K562 (cell line): ENCODE data around the gene VPS4B. TPM values are rescaled to one million over a fixed set of nuclear protein-coding genes. Genes with fewer than 3 reads are reported as not detected.

Experiments used
- ATF7 ChIP-seq: fragments of 450-650 bp; IDR thresholded peaks from 2 replicates; pipeline ENCODE4 v1.7.1; 2014; ENCODE audit warnings: mild to moderate bottlenecking, moderate library complexity
- BRF1 ChIP-seq: IDR thresholded peaks from 3 replicates; pipeline ENCODE4 v1.6.1; 2011; ENCODE audit warnings: borderline replicate concordance, mild to moderate bottlenecking; ENCODE audit not compliant: insufficient read length; ENCODE audit errors: extremely low read depth
- CTBP1 ChIP-seq: fragments of 450-650 bp; IDR thresholded peaks from 2 replicates; pipeline ENCODE4 v1.6.1; 2016; ENCODE audit warnings: borderline replicate concordance
- ERF ChIP-seq: fragments of 450-650 bp; formaldehyde crosslinking; IDR thresholded peaks from 2 replicates; pipeline ENCODE4 v1.4.0; 2020; ENCODE audit warnings: mild to moderate bottlenecking, mixed read lengths
- GTF2A2 ChIP-seq: IDR thresholded peaks from 2 replicates; pipeline ENCODE4 v1.6.1; 2016; ENCODE audit warnings: mild to moderate bottlenecking, missing genetic modification characterization, missing compliant biosample characterization
- KDM1A ChIP-seq, 2 experiments: fragments of 450-650 bp; IDR thresholded peaks; 2 replicates each; pipeline ENCODE4 v1.6.1; 2016; ENCODE audit warnings: mild to moderate bottlenecking in 2 of 2
- NFIC ChIP-seq: fragments of 450-650 bp; IDR thresholded peaks from 2 replicates; pipeline ENCODE4 v1.6.1; 2017; ENCODE audit warnings: mild to moderate bottlenecking, inconsistent platforms
- RBFOX2 ChIP-seq: fragments of 200-400 bp; formaldehyde crosslinking; IDR thresholded peaks from 2 replicates; pipeline ENCODE4 v1.6.1; 2017; ENCODE audit warnings: low read depth, mild to moderate bottlenecking, low read length, moderate library complexity
- SMARCB1 ChIP-seq: IDR thresholded peaks from 2 replicates; pipeline ENCODE4 v1.6.1; 2011; ENCODE audit warnings: improper control_type of control experiment, low read depth; ENCODE audit not compliant: insufficient read length
- SREBF2 ChIP-seq: sonication (generic); formaldehyde crosslinking; IDR thresholded peaks from 2 replicates; pipeline ENCODE4 v1.4.0; 2020; ENCODE audit warnings: mild to moderate bottlenecking, missing genetic modification reagents
- ZKSCAN8 ChIP-seq: fragments of 200-800 bp; sonication (Bioruptor generic); IDR thresholded peaks from 2 replicates; pipeline ENCODE4 v1.6.1; 2016; ENCODE audit warnings: missing genetic modification characterization, missing compliant biosample characterization
- polyA plus RNA-seq, 8 experiments: library from polyadenylated mRNA; depleted of rRNA in 4 of 8; stranded (reverse) in 5 of 8; unstranded in 3 of 8; fragments of >200 nt; fragmentation: Nextera tagmentation in 2 of 8; fragmentation: Illumina TruSeq in 1 of 8; extraction: Ambion mirVana in 2 of 8; extraction: Trizol in 1 of 8; gene quantifications; 2 replicates each; pipeline versions ENCODE4 v1.2.1 to v1.2.3, GENCODE V29; 2011 to 2014; ENCODE audit warnings: inconsistent platforms in 1 of 8, missing spikeins in 1 of 8
- total RNA-seq, 7 experiments: library from RNA; depleted of rRNA in 6 of 7; stranded (reverse); fragments of >200 nt in 6 of 7; fragmentation: Illumina TruSeq in 2 of 7; extraction: Trizol in 2 of 7; gene quantifications; 2 replicates each; pipeline versions ENCODE4 v1.2.1 to v1.2.3, GENCODE V29; 2011 to 2021; ENCODE audit warnings: low replicate concordance in 1 of 7
- TF ChIP-seq, protein P1 (sequence below): fragments of 450-650 bp; IDR thresholded peaks from 2 replicates; pipeline ENCODE4 v1.6.1; 2016; ENCODE audit warnings: missing biosample characterization, missing genetic modification characterization
- TF ChIP-seq, protein P2 (sequence below): sonication (generic); formaldehyde crosslinking; IDR thresholded peaks from 2 replicates; pipeline ENCODE4 v1.8.1; 2022; ENCODE audit warnings: missing genetic modification reagents
- TF ChIP-seq, protein P3 (sequence below): fragments of 200-600 bp; sonication (generic); IDR thresholded peaks from one replicate; pipeline ENCODE4 v1.6.1; 2012; ENCODE audit warnings: mild to moderate bottlenecking, low read depth, low read length, inconsistent platforms

Gene VPS4B
- total and polyA plus RNA-seq, 9 of the 15 experiments (the other 6 are each of a cell fraction or from before 2014, with no cell fraction given), result 7.3 to 16.4 (median 10.4) TPM

DNA sequence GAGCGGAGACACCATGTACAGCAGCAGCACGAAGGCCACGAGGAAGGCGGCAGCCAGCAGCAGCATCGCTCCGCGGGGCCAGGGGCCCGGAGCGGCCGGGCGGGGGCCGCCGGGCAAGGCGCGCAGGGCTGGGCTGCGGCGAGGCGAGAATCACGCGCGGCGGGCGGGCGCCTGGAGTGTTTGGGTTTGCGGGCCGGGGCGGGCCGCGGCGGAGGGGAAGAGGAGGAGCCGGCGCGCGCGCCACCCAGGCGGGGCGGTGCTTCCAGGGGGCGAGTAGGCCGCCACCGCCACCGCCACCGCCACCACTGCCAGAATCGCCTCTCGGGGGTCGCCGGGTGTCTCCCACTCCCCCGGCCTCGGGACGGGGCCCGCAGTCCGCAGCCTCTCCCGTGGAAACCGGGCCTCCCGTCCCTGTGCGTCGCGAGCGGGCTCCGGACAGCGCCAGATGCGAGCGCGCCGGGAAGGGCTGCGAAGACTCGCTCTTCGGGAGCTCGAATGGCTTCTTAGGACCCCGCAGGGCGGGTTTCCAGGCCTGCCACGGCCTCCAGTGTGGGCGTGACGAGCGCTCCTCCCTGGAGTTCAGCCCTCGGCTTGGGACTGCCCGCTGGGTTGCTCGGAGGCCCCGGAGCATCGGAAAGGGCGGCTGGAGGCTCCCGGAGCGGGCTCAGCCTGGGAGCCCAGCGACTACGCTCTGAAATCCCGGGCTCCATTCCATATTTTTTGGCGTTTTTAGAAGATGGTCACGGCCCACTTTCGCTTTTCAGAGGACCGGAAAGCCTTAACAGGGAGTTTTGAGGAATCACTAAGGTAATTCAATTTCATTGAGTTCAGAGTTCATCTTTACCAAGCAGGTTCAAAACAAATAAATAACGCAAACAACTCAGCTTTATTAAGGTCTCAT, 55.0 kb downstream of the VPS4B start, which contains the start of gene KDSR (continued):
- no peak for TF ChIP-seq ERF (CRISPR knock-in tag)
- TF ChIP-seq RBFOX2, result peak; percentile 95
- TF ChIP-seq KDM1A (IDR thresholded peaks at IDR 0.05), result 0 out of 4 replicates have a peak, but pooled peaks of 1 of the 2 experiments have one; percentile 4
- no peak for TF ChIP-seq SMARCB1
- no peak for TF ChIP-seq ZKSCAN8
- TF ChIP-seq ATF7, result peak; percentile 50; the same call in 1 of the 2 replicates
- TF ChIP-seq, protein P1, sequence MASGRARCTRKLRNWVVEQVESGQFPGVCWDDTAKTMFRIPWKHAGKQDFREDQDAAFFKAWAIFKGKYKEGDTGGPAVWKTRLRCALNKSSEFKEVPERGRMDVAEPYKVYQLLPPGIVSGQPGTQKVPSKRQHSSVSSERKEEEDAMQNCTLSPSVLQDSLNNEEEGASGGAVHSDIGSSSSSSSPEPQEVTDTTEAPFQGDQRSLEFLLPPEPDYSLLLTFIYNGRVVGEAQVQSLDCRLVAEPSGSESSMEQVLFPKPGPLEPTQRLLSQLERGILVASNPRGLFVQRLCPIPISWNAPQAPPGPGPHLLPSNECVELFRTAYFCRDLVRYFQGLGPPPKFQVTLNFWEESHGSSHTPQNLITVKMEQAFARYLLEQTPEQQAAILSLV (tag), result no peak
- TF ChIP-seq, protein P2, sequence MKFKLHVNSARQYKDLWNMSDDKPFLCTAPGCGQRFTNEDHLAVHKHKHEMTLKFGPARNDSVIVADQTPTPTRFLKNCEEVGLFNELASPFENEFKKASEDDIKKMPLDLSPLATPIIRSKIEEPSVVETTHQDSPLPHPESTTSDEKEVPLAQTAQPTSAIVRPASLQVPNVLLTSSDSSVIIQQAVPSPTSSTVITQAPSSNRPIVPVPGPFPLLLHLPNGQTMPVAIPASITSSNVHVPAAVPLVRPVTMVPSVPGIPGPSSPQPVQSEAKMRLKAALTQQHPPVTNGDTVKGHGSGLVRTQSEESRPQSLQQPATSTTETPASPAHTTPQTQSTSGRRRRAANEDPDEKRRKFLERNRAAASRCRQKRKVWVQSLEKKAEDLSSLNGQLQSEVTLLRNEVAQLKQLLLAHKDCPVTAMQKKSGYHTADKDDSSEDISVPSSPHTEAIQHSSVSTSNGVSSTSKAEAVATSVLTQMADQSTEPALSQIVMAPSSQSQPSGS, result no peak
- peak; percentile 75 for TF ChIP-seq CTBP1
- TF ChIP-seq BRF1, result no peak
- TF ChIP-seq, protein P3, sequence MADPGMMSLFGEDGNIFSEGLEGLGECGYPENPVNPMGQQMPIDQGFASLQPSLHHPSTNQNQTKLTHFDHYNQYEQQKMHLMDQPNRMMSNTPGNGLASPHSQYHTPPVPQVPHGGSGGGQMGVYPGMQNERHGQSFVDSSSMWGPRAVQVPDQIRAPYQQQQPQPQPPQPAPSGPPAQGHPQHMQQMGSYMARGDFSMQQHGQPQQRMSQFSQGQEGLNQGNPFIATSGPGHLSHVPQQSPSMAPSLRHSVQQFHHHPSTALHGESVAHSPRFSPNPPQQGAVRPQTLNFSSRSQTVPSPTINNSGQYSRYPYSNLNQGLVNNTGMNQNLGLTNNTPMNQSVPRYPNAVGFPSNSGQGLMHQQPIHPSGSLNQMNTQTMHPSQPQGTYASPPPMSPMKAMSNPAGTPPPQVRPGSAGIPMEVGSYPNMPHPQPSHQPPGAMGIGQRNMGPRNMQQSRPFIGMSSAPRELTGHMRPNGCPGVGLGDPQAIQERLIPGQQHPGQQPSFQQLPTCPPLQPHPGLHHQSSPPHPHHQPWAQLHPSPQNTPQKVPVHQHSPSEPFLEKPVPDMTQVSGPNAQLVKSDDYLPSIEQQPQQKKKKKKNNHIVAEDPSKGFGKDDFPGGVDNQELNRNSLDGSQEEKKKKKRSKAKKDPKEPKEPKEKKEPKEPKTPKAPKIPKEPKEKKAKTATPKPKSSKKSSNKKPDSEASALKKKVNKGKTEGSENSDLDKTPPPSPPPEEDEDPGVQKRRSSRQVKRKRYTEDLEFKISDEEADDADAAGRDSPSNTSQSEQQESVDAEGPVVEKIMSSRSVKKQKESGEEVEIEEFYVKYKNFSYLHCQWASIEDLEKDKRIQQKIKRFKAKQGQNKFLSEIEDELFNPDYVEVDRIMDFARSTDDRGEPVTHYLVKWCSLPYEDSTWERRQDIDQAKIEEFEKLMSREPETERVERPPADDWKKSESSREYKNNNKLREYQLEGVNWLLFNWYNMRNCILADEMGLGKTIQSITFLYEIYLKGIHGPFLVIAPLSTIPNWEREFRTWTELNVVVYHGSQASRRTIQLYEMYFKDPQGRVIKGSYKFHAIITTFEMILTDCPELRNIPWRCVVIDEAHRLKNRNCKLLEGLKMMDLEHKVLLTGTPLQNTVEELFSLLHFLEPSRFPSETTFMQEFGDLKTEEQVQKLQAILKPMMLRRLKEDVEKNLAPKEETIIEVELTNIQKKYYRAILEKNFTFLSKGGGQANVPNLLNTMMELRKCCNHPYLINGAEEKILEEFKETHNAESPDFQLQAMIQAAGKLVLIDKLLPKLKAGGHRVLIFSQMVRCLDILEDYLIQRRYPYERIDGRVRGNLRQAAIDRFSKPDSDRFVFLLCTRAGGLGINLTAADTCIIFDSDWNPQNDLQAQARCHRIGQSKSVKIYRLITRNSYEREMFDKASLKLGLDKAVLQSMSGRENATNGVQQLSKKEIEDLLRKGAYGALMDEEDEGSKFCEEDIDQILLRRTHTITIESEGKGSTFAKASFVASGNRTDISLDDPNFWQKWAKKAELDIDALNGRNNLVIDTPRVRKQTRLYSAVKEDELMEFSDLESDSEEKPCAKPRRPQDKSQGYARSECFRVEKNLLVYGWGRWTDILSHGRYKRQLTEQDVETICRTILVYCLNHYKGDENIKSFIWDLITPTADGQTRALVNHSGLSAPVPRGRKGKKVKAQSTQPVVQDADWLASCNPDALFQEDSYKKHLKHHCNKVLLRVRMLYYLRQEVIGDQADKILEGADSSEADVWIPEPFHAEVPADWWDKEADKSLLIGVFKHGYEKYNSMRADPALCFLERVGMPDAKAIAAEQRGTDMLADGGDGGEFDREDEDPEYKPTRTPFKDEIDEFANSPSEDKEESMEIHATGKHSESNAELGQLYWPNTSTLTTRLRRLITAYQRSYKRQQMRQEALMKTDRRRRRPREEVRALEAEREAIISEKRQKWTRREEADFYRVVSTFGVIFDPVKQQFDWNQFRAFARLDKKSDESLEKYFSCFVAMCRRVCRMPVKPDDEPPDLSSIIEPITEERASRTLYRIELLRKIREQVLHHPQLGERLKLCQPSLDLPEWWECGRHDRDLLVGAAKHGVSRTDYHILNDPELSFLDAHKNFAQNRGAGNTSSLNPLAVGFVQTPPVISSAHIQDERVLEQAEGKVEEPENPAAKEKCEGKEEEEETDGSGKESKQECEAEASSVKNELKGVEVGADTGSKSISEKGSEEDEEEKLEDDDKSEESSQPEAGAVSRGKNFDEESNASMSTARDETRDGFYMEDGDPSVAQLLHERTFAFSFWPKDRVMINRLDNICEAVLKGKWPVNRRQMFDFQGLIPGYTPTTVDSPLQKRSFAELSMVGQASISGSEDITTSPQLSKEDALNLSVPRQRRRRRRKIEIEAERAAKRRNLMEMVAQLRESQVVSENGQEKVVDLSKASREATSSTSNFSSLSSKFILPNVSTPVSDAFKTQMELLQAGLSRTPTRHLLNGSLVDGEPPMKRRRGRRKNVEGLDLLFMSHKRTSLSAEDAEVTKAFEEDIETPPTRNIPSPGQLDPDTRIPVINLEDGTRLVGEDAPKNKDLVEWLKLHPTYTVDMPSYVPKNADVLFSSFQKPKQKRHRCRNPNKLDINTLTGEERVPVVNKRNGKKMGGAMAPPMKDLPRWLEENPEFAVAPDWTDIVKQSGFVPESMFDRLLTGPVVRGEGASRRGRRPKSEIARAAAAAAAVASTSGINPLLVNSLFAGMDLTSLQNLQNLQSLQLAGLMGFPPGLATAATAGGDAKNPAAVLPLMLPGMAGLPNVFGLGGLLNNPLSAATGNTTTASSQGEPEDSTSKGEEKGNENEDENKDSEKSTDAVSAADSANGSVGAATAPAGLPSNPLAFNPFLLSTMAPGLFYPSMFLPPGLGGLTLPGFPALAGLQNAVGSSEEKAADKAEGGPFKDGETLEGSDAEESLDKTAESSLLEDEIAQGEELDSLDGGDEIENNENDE, result no peak
- no peak for TF ChIP-seq SREBF2 (CRISPR knock-in tag)
- TF ChIP-seq GTF2A2 (tag), result no peak
- TF ChIP-seq NFIC, result peak; percentile 27
